Endothelial cell of umbilical vein (primary cell): ENCODE results near the gene FGR.

Experiments
- CTCF ChIP-seq, 2 donors: IDR thresholded peaks; 1 replicate in 1 of 2; 2 replicates in 1 of 2; pipeline ENCODE4 v1.5.1; 2011; ENCODE audit warnings: low read length in 2 of 2, mild to moderate bottlenecking in 2 of 2, moderate library complexity in 2 of 2, control low read depth in 1 of 2, inconsistent platforms in 1 of 2, low read depth in 1 of 2; ENCODE audit not compliant: insufficient read depth in 1 of 2; ENCODE audit errors: extremely low read depth in 1 of 2
- EZH2 ChIP-seq: IDR thresholded peaks from 2 replicates; pipeline ENCODE4 v1.6.1; 2012; ENCODE audit warnings: borderline replicate concordance, low read depth, mild to moderate bottlenecking, moderate library complexity, low read length, inconsistent platforms; ENCODE audit not compliant: severe bottlenecking
- POLR2A ChIP-seq: IDR thresholded peaks from 2 replicates; pipeline ENCODE4 v1.6.1; 2012; ENCODE audit warnings: low read depth, mild to moderate bottlenecking, control low read depth, low read length
- POLR2AphosphoS5 ChIP-seq: IDR thresholded peaks from 2 replicates; pipeline ENCODE4 v1.6.1; 2012; ENCODE audit warnings: low read depth, mild to moderate bottlenecking, control low read depth, low read length, moderate library complexity; ENCODE audit not compliant: insufficient read depth

GRCh38 chr1:27659497-27660299 lies 24.7 kb upstream of the FGR start:
- no peak for TF ChIP-seq CTCF (IDR thresholded peaks at IDR 0.05; ENCODE audit: extremely low read depth in 1 of 2, insufficient read depth in 1 of 2, low read depth in 1 of 2, low read length in 2 of 2)
- TF ChIP-seq POLR2A = peak; percentile 60
- no peak for TF ChIP-seq EZH2
- peak; percentile 72 for TF ChIP-seq POLR2AphosphoS5
